NOMO-1 (cell line): ENCODE results near the gene PBXIP1.

Source experiments
- DNase-seq, 2 experiments: peaks; one replicate each; lab custom pipeline; 2025; ENCODE audit not compliant: unreplicated experiment in 2 of 2; lab: John Stamatoyannopoulos, UW

PBXIP1 gene

DNA sequence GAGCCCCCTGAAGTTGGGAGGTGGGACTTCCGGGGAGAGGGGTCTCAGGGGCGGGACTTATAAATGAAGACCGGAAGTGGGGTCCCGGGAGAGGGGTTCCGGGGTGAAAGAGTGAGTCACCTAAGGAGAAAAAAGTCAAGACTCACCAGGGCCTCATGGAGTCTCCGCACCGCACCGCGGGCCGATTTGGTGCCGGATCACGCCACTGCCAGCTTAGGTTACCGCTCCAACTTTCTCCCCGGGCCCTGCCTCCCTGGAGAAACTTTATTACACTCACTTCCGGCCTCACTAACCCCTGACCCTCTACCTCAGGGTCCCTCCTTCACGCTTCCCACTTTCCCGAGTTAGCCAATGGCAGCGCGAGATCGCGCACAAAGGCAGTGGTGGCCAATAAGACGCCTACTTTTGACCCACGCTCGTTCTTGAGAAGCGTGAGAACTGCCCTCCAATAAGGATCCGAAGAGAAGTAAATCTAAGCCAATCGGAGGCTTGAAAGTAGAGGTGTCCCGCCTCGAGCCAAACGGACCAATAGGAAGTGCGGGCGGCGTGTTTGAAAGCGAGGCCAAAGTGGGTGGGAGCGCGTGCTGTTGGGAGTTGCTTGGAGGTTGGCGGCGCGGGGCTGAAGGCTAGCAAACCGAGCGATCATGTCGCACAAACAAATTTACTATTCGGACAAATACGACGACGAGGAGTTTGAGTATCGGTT is 18.4 kb upstream of the PBXIP1 start, which contains the start of gene CKS1B:
Gene CKS1B, plus strand, starts transcription at position 580 of the 706 bp plus-strand sequence. Its CDS starts 65 bp downstream, at position 645.
- DNase-seq: peak; percentile 98 to 100

DNA sequence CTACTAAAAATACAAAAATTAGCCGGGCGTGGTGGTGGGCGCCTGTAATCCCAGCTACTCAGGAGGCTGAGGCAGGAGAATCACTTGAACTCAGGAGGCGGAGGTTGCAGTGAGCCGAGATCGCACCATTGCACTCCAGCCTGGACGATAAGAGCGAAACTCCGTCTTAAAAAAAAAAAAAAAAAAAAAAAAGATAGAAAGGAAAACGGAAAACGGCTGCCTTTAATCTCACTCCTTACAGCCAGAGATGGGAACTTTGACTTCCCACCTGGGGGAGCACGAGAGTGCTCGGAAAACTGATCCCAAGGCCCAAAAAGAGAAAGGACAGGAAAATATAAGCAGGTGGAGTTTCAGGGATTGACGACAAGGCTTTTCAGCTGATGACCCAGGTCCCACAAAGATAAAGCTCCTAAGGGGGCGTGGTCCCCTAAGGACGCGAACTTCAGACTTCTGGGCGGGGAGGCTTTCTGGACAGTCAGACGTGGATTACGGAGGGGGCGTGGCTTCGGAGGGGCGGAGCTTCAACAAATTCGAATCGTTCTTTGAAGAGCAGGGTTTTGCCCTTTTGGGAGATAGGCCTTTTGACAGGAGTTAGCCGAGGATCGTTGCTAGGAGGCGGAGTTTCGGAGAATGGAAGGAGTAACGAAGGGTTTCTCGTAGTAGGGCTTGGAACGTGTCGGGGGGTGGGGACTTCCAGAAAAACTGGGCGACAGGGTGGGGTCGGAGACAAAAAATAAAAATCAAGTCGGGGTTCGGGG is 17.6 kb upstream of the PBXIP1 start:
- DNase-seq: peak; percentile 88 to 94

DNA sequence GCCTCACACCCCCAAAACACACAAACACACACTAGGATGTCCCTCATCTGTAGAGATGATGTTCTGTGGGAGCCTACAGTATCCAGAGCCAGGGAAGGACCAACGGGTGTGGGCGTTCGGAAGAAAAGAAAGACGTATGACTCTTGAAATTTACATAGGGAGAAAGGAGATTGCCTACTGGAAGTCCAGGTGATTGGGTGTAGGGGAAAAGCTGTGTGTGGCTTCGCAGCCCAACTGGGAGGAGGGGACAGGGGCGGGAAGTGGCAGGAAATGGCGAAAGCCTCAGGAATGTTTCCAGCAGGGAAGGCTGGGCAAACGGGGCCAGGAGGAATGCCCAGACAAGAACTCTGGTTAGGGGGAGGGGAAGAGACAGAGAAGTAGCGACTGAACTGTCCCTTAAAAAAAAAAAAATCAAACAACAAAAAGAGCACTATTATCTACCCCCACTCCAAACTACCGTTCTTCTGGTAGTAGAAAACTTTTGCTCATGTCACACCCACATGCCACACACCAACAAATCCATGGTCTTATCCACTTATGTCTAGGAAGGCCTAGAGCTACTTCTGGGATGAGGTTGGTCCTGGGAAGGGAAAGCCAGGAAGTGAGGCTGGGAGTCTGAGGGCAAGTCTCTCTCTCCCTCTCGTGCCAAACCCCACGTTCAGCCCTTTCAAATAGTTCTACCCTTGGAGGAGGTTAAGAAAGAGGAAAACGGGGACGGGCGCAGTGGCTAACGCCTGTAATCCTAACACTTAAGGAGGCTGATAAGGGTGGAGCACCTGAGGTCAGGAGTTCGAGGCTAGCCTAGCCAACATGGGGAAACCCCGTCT is 16.8 kb upstream of the PBXIP1 start:
- DNase-seq: no peak

DNA sequence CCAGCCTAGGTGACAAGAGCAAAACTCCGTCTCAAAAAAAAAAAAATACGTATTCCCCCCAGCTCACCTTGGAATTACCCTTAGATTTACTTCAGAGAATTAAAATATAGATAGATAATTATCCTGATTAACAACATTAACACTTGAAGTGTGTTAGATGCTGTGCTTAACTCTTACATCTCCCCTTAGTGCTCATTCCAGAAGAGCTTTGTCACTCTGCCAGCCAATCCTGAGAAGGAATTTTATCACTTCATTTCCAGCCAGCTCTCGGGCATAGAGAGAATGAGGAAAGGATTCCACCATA is 16.3 kb upstream of the PBXIP1 start:
- no peak for DNase-seq

DNA sequence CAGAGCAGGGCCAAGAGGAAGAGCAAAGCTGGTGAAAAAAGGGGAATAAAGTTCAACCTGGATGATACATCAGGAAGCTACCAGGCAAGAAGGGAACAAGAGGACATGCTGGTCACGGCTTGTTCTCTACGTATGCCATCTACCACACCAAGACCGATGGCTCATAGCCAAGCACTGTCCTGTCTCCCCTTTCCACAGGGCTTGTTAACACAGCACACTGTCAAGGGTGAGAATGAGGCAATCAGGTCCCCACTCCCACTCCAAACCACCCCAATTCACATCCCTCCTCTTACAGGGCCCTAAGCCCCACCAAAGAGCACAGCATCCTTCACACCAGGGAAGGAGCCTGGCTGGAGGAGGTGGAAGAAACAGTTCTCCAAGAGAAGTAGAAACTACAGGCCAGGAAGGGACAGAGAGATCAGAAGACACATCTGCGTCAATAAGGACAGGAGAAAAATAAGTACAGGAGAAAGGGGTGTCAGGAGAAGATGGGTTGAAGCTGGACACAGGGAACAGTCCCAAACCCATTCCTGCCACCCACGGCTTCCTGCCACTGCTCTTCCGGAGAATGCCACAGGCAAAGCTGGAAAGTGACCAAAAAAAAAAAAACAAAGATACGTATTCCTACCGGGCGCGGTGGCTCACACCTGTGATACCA is 15.6 kb upstream of the PBXIP1 start:
- DNase-seq: no peak

DNA sequence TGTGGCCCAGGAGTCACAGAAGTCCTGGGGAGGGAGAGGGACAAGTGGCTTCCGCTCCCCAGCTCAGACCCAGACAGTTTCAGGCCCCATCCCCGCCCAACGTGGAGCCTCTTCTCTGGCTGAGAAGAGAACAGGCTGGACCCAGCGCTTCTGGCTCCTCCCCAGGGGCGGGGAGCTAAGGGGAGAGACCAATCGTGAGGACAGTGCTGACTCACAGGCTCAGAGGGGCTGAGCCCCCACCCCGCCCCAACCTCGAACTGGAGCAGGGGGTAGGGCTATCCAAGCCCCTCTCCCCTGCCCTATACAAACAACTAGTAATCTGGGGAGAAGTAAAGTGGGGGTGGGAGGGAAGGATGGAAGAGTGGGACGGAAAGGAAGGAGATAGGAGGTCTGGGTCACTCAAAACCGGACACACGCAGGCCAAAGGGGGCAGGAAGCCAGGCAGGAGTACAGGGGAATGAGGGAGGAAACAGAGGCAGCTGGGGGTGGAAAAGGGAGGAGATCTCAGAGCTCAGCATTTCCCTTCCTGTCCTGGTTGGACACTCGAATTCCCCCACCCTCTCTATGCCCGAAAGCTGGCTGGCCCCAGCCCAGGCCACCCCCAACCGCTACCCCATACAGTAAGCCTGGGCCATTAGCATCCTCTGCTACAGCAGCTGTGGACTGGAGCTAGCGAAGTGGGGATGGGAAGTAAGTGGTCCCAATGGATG is 14.9 kb upstream of the PBXIP1 start, which contains the start of gene SHC1:
Gene SHC1, minus strand, starts transcription at position 117 of the 710 bp plus-strand sequence. CDS start 221 bp downstream, outside the sequence.
- no peak for DNase-seq

DNA sequence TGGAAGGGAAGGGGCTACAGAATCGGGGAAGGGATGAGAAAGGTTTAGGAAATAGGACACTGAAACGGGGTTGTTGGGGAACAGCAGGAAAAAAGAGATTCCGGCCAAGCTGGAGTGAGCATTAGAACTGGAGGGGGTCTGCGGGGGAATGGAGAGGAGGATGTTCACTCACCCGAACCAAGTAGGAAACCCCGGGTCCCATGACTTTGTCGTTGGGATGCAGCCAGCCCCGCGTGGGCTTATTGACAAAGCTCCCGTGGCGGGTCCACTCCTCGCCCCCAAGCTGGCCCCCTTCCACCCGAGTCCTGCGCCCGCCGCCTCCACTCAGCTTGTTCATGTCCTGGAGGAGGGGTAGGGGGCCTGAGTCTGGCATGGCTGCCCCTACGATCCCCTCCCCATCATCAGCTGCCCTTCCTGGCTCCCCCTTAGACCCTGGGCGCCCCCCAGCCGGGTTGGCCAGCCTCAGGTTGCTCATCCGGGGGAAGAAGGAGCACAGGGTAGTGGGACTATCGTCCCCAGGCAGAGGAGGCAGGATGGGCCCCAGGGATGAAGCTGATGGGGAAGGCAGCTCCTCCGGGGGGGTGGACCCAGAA is 14.1 kb upstream of the PBXIP1 start:
- DNase-seq: no peak

DNA sequence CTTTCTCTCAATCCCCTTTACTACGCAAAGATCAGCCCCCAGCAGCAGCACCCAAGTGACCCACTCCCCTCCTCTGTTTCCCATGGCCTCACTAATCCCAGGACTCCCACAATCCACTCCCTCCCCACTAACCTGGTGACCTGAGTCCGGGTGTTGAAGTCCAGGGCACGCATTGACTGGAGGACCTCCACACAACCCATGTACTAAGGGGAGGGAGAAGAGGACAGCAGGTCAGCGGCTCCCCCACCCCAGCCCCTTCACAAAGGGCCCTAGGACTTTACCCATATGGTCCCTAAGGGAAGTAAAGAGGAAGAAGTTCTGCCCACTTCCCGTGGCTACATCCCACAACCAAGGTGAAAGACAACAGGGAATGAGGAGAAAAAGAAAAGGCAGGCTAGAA is 13.3 kb upstream of the PBXIP1 start:
- DNase-seq: no peak

DNA sequence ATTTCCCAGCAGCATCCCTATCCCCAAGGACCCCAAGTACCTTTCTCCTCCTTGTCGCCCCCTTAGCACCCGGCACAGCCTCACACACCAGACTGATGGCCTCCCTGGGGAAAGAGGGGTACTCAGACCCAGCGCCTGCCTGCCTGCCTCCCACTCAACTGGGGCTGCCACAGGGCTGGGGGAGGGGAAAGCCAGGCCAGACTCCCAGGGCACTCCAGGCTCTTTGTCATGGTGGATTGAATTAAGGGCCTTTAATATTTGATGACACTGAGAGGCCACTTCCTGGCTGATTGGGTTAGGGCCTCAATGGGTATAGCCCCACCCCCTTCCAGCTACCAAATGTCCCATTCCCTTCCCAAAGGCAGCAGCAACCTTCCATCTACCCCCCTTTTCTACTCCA is 12.8 kb upstream of the PBXIP1 start:
- no peak for DNase-seq

DNA sequence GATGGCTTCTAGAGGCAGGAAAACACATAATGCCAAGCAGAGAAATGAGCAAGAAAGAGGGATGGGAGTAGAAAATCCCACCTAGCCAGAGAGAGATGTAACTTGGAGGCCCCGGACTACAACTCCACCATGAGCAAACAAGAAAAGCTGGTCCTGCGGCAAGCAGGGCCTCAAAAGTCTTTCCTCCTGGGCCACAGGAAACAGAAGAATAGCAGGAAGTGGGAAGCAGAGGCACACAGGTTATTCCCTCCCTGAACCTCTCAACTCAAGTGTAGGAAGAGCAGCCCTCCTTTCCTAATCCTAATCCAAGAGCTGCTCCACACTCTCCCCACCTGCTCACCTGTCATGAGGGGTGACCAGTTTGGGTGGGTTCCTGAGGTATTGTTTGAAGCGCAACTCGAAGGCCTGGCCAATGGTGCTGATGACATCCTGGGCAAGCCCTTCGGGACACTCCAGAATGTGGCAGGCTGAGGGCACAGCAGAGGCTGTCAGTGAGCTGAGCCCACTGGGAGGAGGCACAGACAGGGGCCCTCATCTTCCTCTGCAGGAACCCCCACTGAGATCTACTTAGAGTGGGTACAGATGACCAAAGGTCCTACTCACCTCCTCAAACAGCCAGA is 11.5 kb upstream of the PBXIP1 start:
- DNase-seq: no peak

DNA sequence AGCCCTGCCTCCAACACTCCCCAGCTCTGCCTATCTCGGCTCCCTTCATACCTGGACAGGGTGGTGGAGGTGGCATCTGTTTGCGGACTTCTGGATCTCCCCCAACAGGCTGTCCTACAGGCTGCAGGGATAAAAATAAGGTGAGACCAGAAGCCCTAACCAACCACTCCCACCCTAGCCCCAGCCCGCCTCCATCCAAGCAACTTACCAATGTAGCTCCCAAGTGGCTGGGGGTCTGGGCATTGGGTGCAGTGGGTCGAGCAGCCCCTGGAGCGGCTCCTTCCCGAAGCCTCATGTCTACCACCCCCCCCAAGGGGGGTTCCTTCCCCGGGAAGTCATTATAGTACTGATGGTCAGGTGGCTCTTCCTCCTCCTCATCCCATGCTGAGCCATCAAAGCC is 10.2 kb upstream of the PBXIP1 start:
- no peak for DNase-seq

DNA sequence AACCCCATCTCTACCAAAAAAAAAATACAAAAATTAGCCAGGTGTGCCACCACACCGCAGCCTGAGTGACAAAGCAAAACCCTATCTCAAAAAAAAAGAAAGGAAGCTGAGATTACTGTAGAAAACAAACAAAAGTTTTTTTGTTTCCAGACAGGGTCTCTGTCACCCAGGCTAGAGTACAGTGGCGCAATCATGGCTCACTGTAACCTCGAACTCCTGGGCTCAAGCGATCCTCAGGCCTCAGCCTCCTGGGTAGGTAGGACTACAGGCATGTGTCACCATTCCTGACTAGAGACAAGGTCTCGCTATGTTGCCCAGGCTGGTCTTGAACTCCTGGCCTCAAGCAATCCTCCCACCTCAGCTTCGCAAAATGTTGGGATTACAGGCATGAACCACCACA is 8.5 kb upstream of the PBXIP1 start:
- no peak for DNase-seq

DNA sequence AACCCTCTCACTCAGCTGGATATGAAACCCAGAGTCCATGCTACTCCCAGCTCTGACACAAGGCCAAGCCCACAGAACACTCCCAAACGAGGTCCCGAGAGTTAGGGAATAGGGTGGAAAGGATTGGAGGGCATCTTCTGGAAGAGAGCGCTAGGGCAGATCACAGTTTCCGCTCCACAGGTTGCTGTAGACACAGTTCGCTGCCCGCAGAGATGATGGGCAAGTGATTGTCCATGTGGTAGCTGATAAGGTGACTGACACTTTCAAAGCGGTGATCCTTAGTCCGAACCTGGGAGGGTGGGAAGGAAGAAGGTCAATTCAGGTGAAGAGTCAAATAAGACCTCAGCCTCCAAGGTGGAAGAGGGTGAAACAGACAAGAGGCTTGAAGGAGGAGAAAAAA is 7.7 kb upstream of the PBXIP1 start:
- no peak for DNase-seq

DNA sequence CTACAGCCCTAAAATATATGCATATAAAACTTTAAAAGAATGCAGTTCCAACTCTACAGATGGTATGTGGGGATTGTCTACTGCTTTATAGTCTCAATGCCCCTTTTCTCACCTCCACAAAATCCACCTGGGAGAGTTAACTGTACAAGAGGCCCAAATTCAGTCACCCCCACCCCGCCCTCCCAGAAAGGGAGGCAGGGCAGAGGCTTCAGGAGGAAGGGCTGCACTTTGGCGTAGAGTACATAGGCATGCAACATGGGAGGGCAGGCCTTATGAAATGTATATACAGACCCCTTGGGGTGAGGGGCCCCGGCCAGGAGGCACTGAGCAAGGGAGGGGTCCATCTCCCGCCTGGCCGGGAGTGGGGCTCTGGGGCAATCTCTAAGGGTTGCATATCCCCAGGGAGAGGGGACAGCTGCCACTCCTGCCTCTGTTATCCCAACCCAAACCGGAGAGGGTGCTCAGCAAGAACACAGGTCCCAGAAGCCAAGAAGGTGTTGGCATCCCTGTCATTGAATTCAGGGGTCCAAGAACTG is 7.0 kb upstream of the PBXIP1 start:
- DNase-seq: no peak

DNA sequence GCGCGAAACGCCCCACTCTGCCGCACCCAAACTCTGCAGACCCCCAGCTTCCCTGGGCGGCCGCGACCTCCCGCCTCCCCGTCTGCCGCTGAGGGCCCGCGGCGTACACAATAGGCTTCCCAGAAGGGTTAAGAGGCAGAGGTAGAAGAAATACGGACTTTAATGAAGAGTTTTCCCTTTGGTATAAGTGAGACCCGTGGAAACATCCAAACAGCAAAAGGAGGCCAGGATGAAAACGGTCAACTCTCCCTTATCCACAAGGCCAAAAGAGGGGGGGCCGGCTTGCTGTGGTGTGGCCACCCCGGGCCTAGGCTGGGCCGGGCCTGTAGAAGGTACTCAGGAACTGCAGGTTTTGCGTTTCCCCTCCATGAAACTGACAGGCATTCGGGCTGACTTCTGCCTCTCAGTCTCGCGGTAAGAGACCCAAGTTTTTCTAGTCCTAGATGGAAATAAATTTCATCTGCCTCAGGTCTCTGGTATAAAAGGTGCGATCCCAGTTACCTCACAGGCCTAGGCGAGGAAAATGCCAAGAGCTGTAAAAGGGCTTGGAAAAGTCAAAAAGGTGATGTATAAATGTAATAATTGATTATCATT is 6.4 kb upstream of the PBXIP1 start:
- DNase-seq: peak; percentile 51 to 56

DNA sequence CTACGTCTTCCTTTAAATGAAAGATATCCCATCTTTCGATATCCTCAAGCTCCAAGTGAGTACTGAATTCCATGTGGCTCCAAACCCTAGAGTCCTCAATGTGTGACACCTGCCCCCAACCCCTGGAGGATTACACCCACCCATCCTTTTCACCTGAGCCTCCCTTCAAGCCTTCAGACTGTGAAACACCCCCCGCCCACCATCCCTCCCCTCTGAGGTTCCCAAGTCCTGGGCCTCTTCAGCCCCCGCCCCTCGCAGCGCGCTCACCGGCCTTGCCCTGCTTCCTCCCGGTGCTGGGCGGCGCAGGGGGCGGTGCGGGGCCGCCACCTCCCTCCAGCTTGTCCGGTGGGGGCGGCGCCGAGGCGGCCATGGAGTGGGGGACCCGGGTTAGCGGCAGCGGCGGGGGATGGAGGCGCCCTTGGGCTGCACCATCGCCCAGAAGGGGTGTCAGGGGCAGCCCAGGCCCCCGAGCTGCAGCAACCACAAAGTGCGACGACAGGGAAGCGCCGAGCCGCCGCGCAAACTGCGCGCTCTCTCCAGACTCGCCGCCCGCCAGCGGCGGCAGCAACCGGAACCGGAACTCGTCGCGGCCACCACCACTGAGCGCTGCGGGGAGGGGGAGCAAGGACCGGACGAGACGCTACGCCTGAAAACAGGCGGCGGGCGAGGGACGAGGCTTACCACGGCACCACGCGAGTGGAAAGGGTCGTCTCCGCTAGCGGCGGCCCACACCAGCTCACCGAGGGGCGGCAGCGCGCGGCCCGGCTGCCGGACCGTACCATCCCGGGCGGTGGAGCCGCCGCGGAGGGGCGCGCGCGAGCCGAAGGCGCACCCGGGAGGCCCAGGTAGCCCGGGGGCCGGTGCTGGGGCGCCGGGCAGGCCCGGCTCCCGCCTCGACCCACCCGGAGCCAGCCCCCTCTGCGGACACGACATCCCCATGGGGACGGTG is 5.6 kb upstream of the PBXIP1 start, which contains the start of gene PYGO2:
Gene PYGO2, minus strand, starts transcription at position 576 of the 949 bp plus-strand sequence. Its CDS starts 206 bp downstream, at position 370.
- DNase-seq: peak; percentile 72 to 84

DNA sequence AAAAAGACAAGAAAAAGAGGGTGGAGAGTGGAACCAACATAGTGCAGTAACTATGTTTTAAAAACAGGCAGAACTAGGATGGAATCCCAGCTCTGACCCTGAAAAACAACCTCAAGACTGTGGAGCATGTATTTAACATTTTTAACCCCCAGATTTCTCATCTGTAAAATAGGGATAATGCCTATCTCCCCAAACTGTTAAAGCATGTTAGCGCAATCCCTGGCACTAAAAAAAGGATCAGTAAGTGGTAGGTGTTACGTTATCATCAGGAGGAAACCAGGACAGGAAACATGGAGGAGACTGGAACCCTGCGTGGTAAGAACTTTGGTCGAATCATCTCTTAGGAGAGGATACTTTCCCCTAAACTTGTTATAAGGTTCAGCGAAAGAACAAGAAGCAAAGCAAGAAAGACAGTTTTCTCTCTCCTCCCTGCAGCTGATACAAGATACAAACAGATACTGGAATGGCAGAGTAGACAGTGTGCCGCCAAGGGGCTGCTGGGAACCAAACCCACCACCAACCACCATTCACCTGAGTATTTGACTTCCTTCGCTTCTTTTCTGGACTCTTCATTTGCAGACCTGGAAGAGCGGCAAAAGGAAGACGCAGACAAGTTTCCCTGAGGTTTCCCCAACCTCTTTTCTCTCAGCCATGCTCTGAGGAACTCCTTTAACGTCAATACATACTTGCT is 4.7 kb upstream of the PBXIP1 start:
- DNase-seq: no peak
